ENCODE results near the gene NAT10.
A peak's percentile ranks its signal among the peaks of the same experiment; 100 is the strongest.

The NAT10 gene

GRCh38 chr11:34165121-34165520, 59.7 kb downstream of the NAT10 start:
- Histone ChIP-seq H3K4me1 (ENCODE audit: control insufficient read depth in 5 of 5, insufficient read depth in 5 of 5, low read length in 5 of 5) (no peaks in the 10 kb centered on the region), H3K27ac (ENCODE audit: low read depth, low read length) (no peak overlapping the region), H3K4me3 (ENCODE audit: low read depth in 1 of 5, low read length in 5 of 5) (no peak overlapping the region), H3K9ac (ENCODE audit: low read length in 5 of 5) (no peak overlapping the region), H3K9me3 (ENCODE audit: control insufficient read depth in 5 of 5, low read length in 5 of 5) (no peaks in the 10 kb centered on the region), H3K36me3 (ENCODE audit: control insufficient read depth in 5 of 5, insufficient read depth in 5 of 5, low read length in 5 of 5) (peaks cover 0 to 3% (median 3%) of the 10 kb centered on the region in 5 donors), H3K27me3 (ENCODE audit: control insufficient read depth in 5 of 5, insufficient read depth in 4 of 5, low read length in 5 of 5) (peaks cover 0 to 2% (median 0%) of the 10 kb centered on the region in 5 donors)

GRCh38 chr11:34165786-34166555, 60.5 kb downstream of the NAT10 start:
- Histone ChIP-seq H3K27ac (ENCODE audit: low read depth, low read length) (no peak overlapping the region), H3K36me3 (ENCODE audit: control insufficient read depth in 5 of 5, insufficient read depth in 5 of 5, low read length in 5 of 5) (peaks cover 0 to 3% (median 3%) of the 10 kb centered on the region in 5 donors), H3K27me3 (ENCODE audit: control insufficient read depth in 5 of 5, insufficient read depth in 4 of 5, low read length in 5 of 5) (peaks cover 0 to 2% (median 0%) of the 10 kb centered on the region in 5 donors), H3K4me1 (ENCODE audit: control insufficient read depth in 5 of 5, insufficient read depth in 5 of 5, low read length in 5 of 5) (no peaks in the 10 kb centered on the region), H3K9ac (ENCODE audit: low read length in 5 of 5) (no peak overlapping the region), H3K4me3 (ENCODE audit: low read depth in 1 of 5, low read length in 5 of 5) (no peak overlapping the region), H3K9me3 (ENCODE audit: control insufficient read depth in 5 of 5, low read length in 5 of 5) (no peaks in the 10 kb centered on the region)

- H3K9me3 ChIP-seq (ENCODE audit: control insufficient read depth in 5 of 5, low read length in 5 of 5), result no peaks in the 10 kb centered on the region
- no peaks in the 10 kb centered on the region for H3K4me1 ChIP-seq (ENCODE audit: control insufficient read depth in 5 of 5, insufficient read depth in 5 of 5, low read length in 5 of 5)
- peaks cover 0 to 2% (median 0%) of the 10 kb centered on the region in 5 donors for H3K27me3 ChIP-seq (ENCODE audit: control insufficient read depth in 5 of 5, insufficient read depth in 4 of 5, low read length in 5 of 5)
- no peak overlapping the region for H3K9ac ChIP-seq (ENCODE audit: low read length in 5 of 5)
- peaks cover 0 to 3% (median 3%) of the 10 kb centered on the region in 5 donors for H3K36me3 ChIP-seq (ENCODE audit: control insufficient read depth in 5 of 5, insufficient read depth in 5 of 5, low read length in 5 of 5)
- no peak overlapping the region for H3K4me3 ChIP-seq (ENCODE audit: low read depth in 1 of 5, low read length in 5 of 5)
- no peak overlapping the region for H3K27ac ChIP-seq (ENCODE audit: low read depth, low read length)
Measured at GRCh38 chr11:34166806-34167740, 61.6 kb downstream of the NAT10 start.

- no peak overlapping the region for H3K4me3 ChIP-seq (ENCODE audit: low read depth in 1 of 5, low read length in 5 of 5)
- no peaks in the 10 kb centered on the region for H3K9me3 ChIP-seq (ENCODE audit: control insufficient read depth in 5 of 5, low read length in 5 of 5)
- H3K27ac ChIP-seq (ENCODE audit: low read depth, low read length), result no peak overlapping the region
- no peak overlapping the region for H3K9ac ChIP-seq (ENCODE audit: low read length in 5 of 5)
- H3K4me1 ChIP-seq (ENCODE audit: control insufficient read depth in 5 of 5, insufficient read depth in 5 of 5, low read length in 5 of 5), result no peaks in the 10 kb centered on the region
- H3K27me3 ChIP-seq (ENCODE audit: control insufficient read depth in 5 of 5, insufficient read depth in 4 of 5, low read length in 5 of 5), result peaks cover 0 to 2% (median 0%) of the 10 kb centered on the region in 5 donors
- no peaks in the 10 kb centered on the region for H3K36me3 ChIP-seq (ENCODE audit: control insufficient read depth in 5 of 5, insufficient read depth in 5 of 5, low read length in 5 of 5)
Measured at GRCh38 chr11:34167961-34168360, 62.5 kb downstream of the NAT10 start.

GRCh38 chr11:34168642-34169420, 63.4 kb downstream of the NAT10 start:
- Histone ChIP-seq H3K36me3 (ENCODE audit: control insufficient read depth in 5 of 5, insufficient read depth in 5 of 5, low read length in 5 of 5) (no peaks in the 10 kb centered on the region), H3K27ac (ENCODE audit: low read depth, low read length) (no peak overlapping the region), H3K9me3 (ENCODE audit: control insufficient read depth in 5 of 5, low read length in 5 of 5) (no peaks in the 10 kb centered on the region), H3K27me3 (ENCODE audit: control insufficient read depth in 5 of 5, insufficient read depth in 4 of 5, low read length in 5 of 5) (peaks cover 0 to 2% (median 0%) of the 10 kb centered on the region in 5 donors), H3K9ac (ENCODE audit: low read length in 5 of 5) (no peak overlapping the region), H3K4me3 (ENCODE audit: low read depth in 1 of 5, low read length in 5 of 5) (no peak overlapping the region), H3K4me1 (ENCODE audit: control insufficient read depth in 5 of 5, insufficient read depth in 5 of 5, low read length in 5 of 5) (peaks cover 0 to 3% (median 1%) of the 10 kb centered on the region in 5 donors)

- Histone ChIP-seq H3K4me1 (ENCODE audit: control insufficient read depth in 5 of 5, insufficient read depth in 5 of 5, low read length in 5 of 5) (peaks cover 0 to 10% (median 9%) of the 10 kb centered on the region in 5 donors), H3K4me3 (ENCODE audit: low read depth in 1 of 5, low read length in 5 of 5) (no peak overlapping the region)
Measured at GRCh38 chr11:34169686-34170085, 64.3 kb downstream of the NAT10 start.

GRCh38 chr11:34173050-34173449, 67.6 kb downstream of the NAT10 start:
- H3K9ac ChIP-seq (ENCODE audit: low read length in 5 of 5), result no peak overlapping the region
- H3K36me3 ChIP-seq (ENCODE audit: control insufficient read depth in 5 of 5, insufficient read depth in 5 of 5, low read length in 5 of 5), result no peaks in the 10 kb centered on the region
- H3K9me3 ChIP-seq (ENCODE audit: control insufficient read depth in 5 of 5, low read length in 5 of 5), result no peaks in the 10 kb centered on the region
- H3K27ac ChIP-seq (ENCODE audit: low read depth, low read length), result no peak overlapping the region
- H3K4me1 ChIP-seq (ENCODE audit: control insufficient read depth in 5 of 5, insufficient read depth in 5 of 5, low read length in 5 of 5), result peaks cover 0 to 13% (median 11%) of the 10 kb centered on the region in 5 donors
- peaks cover 0 to 2% (median 0%) of the 10 kb centered on the region in 5 donors for H3K27me3 ChIP-seq (ENCODE audit: control insufficient read depth in 5 of 5, insufficient read depth in 4 of 5, low read length in 5 of 5)
- no peak overlapping the region for H3K4me3 ChIP-seq (ENCODE audit: low read depth in 1 of 5, low read length in 5 of 5)

More at GRCh38 chr11:34169686-34170085, 64.3 kb downstream of the NAT10 start:
- Histone ChIP-seq H3K36me3 (ENCODE audit: control insufficient read depth in 5 of 5, insufficient read depth in 5 of 5, low read length in 5 of 5) (no peaks in the 10 kb centered on the region), H3K9me3 (ENCODE audit: control insufficient read depth in 5 of 5, low read length in 5 of 5) (no peaks in the 10 kb centered on the region), H3K9ac (ENCODE audit: low read length in 5 of 5) (no peak overlapping the region), H3K27me3 (ENCODE audit: control insufficient read depth in 5 of 5, insufficient read depth in 4 of 5, low read length in 5 of 5) (peaks cover 0 to 2% (median 0%) of the 10 kb centered on the region in 5 donors), H3K27ac (ENCODE audit: low read depth, low read length) (no peak overlapping the region)

GRCh38 chr11:34174412-34175041, 69.1 kb downstream of the NAT10 start:
- Histone ChIP-seq H3K36me3 (ENCODE audit: control insufficient read depth in 5 of 5, insufficient read depth in 5 of 5, low read length in 5 of 5) (no peaks in the 10 kb centered on the region), H3K27ac (ENCODE audit: low read depth, low read length) (no peak overlapping the region), H3K9me3 (ENCODE audit: control insufficient read depth in 5 of 5, low read length in 5 of 5) (no peaks in the 10 kb centered on the region), H3K27me3 (ENCODE audit: control insufficient read depth in 5 of 5, insufficient read depth in 4 of 5, low read length in 5 of 5) (no peaks in the 10 kb centered on the region), H3K4me1 (ENCODE audit: control insufficient read depth in 5 of 5, insufficient read depth in 5 of 5, low read length in 5 of 5) (peaks cover 0 to 13% (median 11%) of the 10 kb centered on the region in 5 donors), H3K4me3 (ENCODE audit: low read depth in 1 of 5, low read length in 5 of 5) (peak overlapping the region in 4 of 5 donors; percentile 18 to 50 (median 26)), H3K9ac (ENCODE audit: low read length in 5 of 5) (peak overlapping the region in 1 of 5 donors; percentile 23)

- Histone ChIP-seq H3K27me3 (ENCODE audit: control insufficient read depth in 5 of 5, insufficient read depth in 4 of 5, low read length in 5 of 5) (no peaks in the 10 kb centered on the region), H3K9me3 (ENCODE audit: control insufficient read depth in 5 of 5, low read length in 5 of 5) (no peaks in the 10 kb centered on the region), H3K27ac (ENCODE audit: low read depth, low read length) (no peak overlapping the region), H3K36me3 (ENCODE audit: control insufficient read depth in 5 of 5, insufficient read depth in 5 of 5, low read length in 5 of 5) (no peaks in the 10 kb centered on the region), H3K4me3 (ENCODE audit: low read depth in 1 of 5, low read length in 5 of 5) (no peak overlapping the region), H3K4me1 (ENCODE audit: control insufficient read depth in 5 of 5, insufficient read depth in 5 of 5, low read length in 5 of 5) (peaks cover 0 to 13% (median 11%) of the 10 kb centered on the region in 5 donors), H3K9ac (ENCODE audit: low read length in 5 of 5) (no peak overlapping the region)
Measured at GRCh38 chr11:34175284-34176019, 70.0 kb downstream of the NAT10 start.

Measured in subcutaneous abdominal adipose tissue (tissue), 5 donors.